NT2/D1 (cell line): ENCODE results near the gene AMN.

Source experiments
- DNase-seq: peaks from one replicate; pipeline ENCODE4 v3.0.0-alpha.2; 2011; ENCODE audit warnings: low read depth, low spot score
- H3K27me3 ChIP-seq: 2 replicates; pipeline ENCODE4 v1.6.0; 2011; ENCODE audit warnings: mild to moderate bottlenecking; ENCODE audit not compliant: insufficient read length, insufficient read depth
- H3K36me3 ChIP-seq: 2 replicates; pipeline ENCODE4 v1.6.1; 2011; ENCODE audit warnings: mild to moderate bottlenecking, low read length, mixed read lengths; ENCODE audit not compliant: insufficient read depth, insufficient read length
- H3K4me1 ChIP-seq: 2 replicates; pipeline ENCODE4 v1.5.1; 2011; ENCODE audit not compliant: insufficient read depth, insufficient read length
- H3K4me3 ChIP-seq: 2 replicates; pipeline ENCODE4 v1.5.1; 2011; ENCODE audit warnings: low read depth; ENCODE audit not compliant: insufficient read length
- H3K9ac ChIP-seq: 2 replicates; pipeline ENCODE4 v1.6.0; 2011; ENCODE audit warnings: low read depth; ENCODE audit not compliant: insufficient read length
- H3K9me3 ChIP-seq: 2 replicates; pipeline ENCODE4 v1.5.1; 2011; ENCODE audit warnings: mild to moderate bottlenecking, low read length; ENCODE audit not compliant: insufficient read depth
- SUZ12 ChIP-seq: IDR thresholded peaks from 2 replicates; pipeline ENCODE4 v1.6.1; 2011; ENCODE audit not compliant: insufficient read length, insufficient read depth; ENCODE audit errors: extremely low read depth
- YY1 ChIP-seq: IDR thresholded peaks from 2 replicates; pipeline ENCODE4 v1.6.1; 2011; ENCODE audit not compliant: insufficient read length, insufficient read depth
- ZNF274 ChIP-seq: IDR thresholded peaks from 2 replicates; pipeline ENCODE4 v1.6.1; 2011; ENCODE audit warnings: mild to moderate bottlenecking, low read depth, low read length

The AMN gene

GRCh38 chr14:102951034-102951433 is 28.6 kb downstream of the AMN start:
- H3K36me3 ChIP-seq: peaks cover 83% of the 10 kb centered on the region
- no peak for TF ChIP-seq SUZ12
- no peak for TF ChIP-seq ZNF274
- no peak for TF ChIP-seq YY1
- H3K4me3 ChIP-seq: no peak overlapping the region
- no peak for DNase-seq
- no peaks in the 10 kb centered on the region for H3K9me3 ChIP-seq
- H3K4me1 ChIP-seq: no peaks in the 10 kb centered on the region
- H3K27me3 ChIP-seq: no peaks in the 10 kb centered on the region
- no peak overlapping the region for H3K9ac ChIP-seq

GRCh38 chr14:102951799-102952198 is 29.3 kb downstream of the AMN start:
- TF ChIP-seq SUZ12: no peak
- no peak for TF ChIP-seq ZNF274
- no peak overlapping the region for H3K9ac ChIP-seq
- peaks cover 82% of the 10 kb centered on the region for H3K36me3 ChIP-seq
- DNase-seq: no peak
- H3K9me3 ChIP-seq: no peaks in the 10 kb centered on the region
- H3K27me3 ChIP-seq: no peaks in the 10 kb centered on the region
- no peak overlapping the region for H3K4me3 ChIP-seq
- H3K4me1 ChIP-seq: no peaks in the 10 kb centered on the region

- TF ChIP-seq YY1 (no peak), SUZ12 (no peak), ZNF274 (no peak)
- peaks cover 80% of the 10 kb centered on the region for H3K36me3 ChIP-seq
- no peak overlapping the region for H3K4me3 ChIP-seq
- no peaks in the 10 kb centered on the region for H3K9me3 ChIP-seq
- no peak overlapping the region for H3K9ac ChIP-seq
- no peak for DNase-seq
- H3K4me1 ChIP-seq: no peaks in the 10 kb centered on the region
- no peaks in the 10 kb centered on the region for H3K27me3 ChIP-seq
Measured at GRCh38 chr14:102952276-102952675, 29.8 kb downstream of the AMN start.

GRCh38 chr14:102953100-102953499 is 30.6 kb downstream of the AMN start:
- Histone ChIP-seq H3K36me3 (peaks cover 82% of the 10 kb centered on the region), H3K4me1 (no peaks in the 10 kb centered on the region), H3K9me3 (no peaks in the 10 kb centered on the region), H3K4me3 (no peak overlapping the region), H3K27me3 (no peaks in the 10 kb centered on the region), H3K9ac (no peak overlapping the region)
- no peak for DNase-seq
- TF ChIP-seq SUZ12 (no peak), YY1 (no peak), ZNF274 (no peak)

GRCh38 chr14:102954081-102954789 is 31.8 kb downstream of the AMN start:
- Histone ChIP-seq H3K27me3 (no peaks in the 10 kb centered on the region), H3K9me3 (no peaks in the 10 kb centered on the region), H3K4me1 (no peaks in the 10 kb centered on the region), H3K4me3 (no peak overlapping the region), H3K36me3 (peaks cover 84% of the 10 kb centered on the region), H3K9ac (no peak overlapping the region)
- TF ChIP-seq ZNF274 (no peak), YY1 (no peak), SUZ12 (no peak)
- no peak for DNase-seq

GRCh38 chr14:102955636-102956408 is 33.4 kb downstream of the AMN start:
- no peak for DNase-seq
- Histone ChIP-seq H3K36me3 (peaks cover 83% of the 10 kb centered on the region), H3K9ac (no peak overlapping the region), H3K9me3 (no peaks in the 10 kb centered on the region), H3K4me1 (no peaks in the 10 kb centered on the region), H3K4me3 (no peak overlapping the region), H3K27me3 (no peaks in the 10 kb centered on the region)
- TF ChIP-seq ZNF274 (no peak), YY1 (no peak), SUZ12 (no peak)

GRCh38 chr14:102957222-102957621 is 34.8 kb downstream of the AMN start:
- no peak overlapping the region for H3K4me3 ChIP-seq
- no peaks in the 10 kb centered on the region for H3K4me1 ChIP-seq
- no peaks in the 10 kb centered on the region for H3K27me3 ChIP-seq
- H3K9me3 ChIP-seq: no peaks in the 10 kb centered on the region
- H3K9ac ChIP-seq: no peak overlapping the region
- TF ChIP-seq ZNF274 (no peak), YY1 (no peak), SUZ12 (no peak)
- peaks cover 80% of the 10 kb centered on the region for H3K36me3 ChIP-seq
- no peak for DNase-seq
